Transverse colon (tissue), 4 donors: ENCODE data around the gene STK32B.

Source experiments
- POLR2A ChIP-seq: fragments of 450-650 bp; IDR thresholded peaks from one replicate; pipeline ENCODE4 v1.6.1; 2016; ENCODE audit warnings: antibody characterized with exemption, mild to moderate bottlenecking, moderate library complexity
- POLR2AphosphoS5 ChIP-seq, 3 donors: sonication (generic); formaldehyde crosslinking; IDR thresholded peaks; one replicate each; pipeline ENCODE4 v1.6.1; 2016; ENCODE audit warnings: antibody characterized with exemption in 3 of 3
- TF ChIP-seq, protein P1 (sequence below), 5 experiments: fragments of 200-600 bp in 3 of 5; fragments of 450-650 bp in 2 of 5; sonication (generic) in 3 of 5; IDR thresholded peaks; 1 replicate in 2 of 5; 2 replicates in 3 of 5; pipeline ENCODE4 v1.5.1; 2016 to 2017; ENCODE audit warnings: antibody characterized with exemption in 5 of 5, inconsistent platforms in 3 of 5, mild to moderate bottlenecking in 2 of 5, moderate library complexity in 1 of 5

DNA sequence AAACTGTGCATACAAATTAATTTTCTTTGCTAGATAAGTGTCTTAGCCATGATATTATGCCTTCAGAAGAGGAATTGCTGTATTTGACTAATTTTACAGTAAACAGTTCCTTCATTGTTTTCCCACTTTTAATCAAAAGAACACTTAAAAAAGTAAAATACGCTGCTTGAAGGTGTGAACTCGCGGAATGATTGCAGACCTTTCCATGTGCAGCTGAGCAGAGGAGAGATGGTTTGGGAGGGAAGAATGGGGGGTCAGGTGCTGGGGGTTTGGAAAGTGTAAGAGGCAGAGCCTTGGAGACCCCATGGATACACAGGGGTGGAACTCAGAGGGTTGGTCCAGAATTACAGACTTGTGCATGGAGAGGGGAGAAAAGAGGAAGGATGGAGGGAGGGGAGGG is 47.4 kb upstream of the STK32B start:
- TF ChIP-seq, protein P1, sequence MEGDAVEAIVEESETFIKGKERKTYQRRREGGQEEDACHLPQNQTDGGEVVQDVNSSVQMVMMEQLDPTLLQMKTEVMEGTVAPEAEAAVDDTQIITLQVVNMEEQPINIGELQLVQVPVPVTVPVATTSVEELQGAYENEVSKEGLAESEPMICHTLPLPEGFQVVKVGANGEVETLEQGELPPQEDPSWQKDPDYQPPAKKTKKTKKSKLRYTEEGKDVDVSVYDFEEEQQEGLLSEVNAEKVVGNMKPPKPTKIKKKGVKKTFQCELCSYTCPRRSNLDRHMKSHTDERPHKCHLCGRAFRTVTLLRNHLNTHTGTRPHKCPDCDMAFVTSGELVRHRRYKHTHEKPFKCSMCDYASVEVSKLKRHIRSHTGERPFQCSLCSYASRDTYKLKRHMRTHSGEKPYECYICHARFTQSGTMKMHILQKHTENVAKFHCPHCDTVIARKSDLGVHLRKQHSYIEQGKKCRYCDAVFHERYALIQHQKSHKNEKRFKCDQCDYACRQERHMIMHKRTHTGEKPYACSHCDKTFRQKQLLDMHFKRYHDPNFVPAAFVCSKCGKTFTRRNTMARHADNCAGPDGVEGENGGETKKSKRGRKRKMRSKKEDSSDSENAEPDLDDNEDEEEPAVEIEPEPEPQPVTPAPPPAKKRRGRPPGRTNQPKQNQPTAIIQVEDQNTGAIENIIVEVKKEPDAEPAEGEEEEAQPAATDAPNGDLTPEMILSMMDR (IDR thresholded peaks at IDR 0.05) = no peak
- TF ChIP-seq POLR2AphosphoS5 (IDR thresholded peaks at IDR 0.05) = no peak
- no peak for TF ChIP-seq POLR2A
